Transverse colon (tissue), 4 donors: Measurements from ENCODE around the gene SEMA4A. TPM values are rescaled to one million over a fixed set of nuclear protein-coding genes. Genes with fewer than 3 reads are reported as not detected.
"Not testable (repeated sequence)": the region's sequence is repeated elsewhere in the genome, so short reads cannot be mapped to it uniquely, and the experiment has no call there.

ENCODE experiments used
- DNase-seq: peaks from one replicate; pipeline ENCODE4 v3.0.0-alpha.2; 2019
- H3K27ac ChIP-seq, 4 donors: fragments of 200-600 bp; sonication (generic); 2 replicates each; pipeline ENCODE4 v1.5.1; 2016 to 2018; ENCODE audit warnings: inconsistent platforms in 4 of 4
- H3K27me3 ChIP-seq: fragments of 200-600 bp; sonication (generic); 2 replicates; pipeline ENCODE4 v1.5.1; 2017; ENCODE audit warnings: inconsistent platforms
- H3K36me3 ChIP-seq, 4 donors: fragments of 200-600 bp; sonication (generic); 2 replicates each; pipeline ENCODE4 v1.5.1; 2017 to 2019; ENCODE audit warnings: inconsistent platforms in 4 of 4
- H3K4me1 ChIP-seq, 4 donors: fragments of 200-600 bp; sonication (generic); 2 replicates each; pipeline ENCODE4 v1.5.1; 2017 to 2020; ENCODE audit warnings: inconsistent platforms in 4 of 4
- H3K4me3 ChIP-seq, 4 donors: fragments of 200-600 bp; sonication (generic); 1 replicate in 1 of 4; 2 replicates in 3 of 4; pipeline versions ENCODE4 v1.5.1 to v1.6.1; 2017 to 2019; ENCODE audit warnings: inconsistent platforms in 4 of 4
- H3K9me3 ChIP-seq, 2 donors: fragments of 200-600 bp; sonication (generic); 2 replicates each; pipeline ENCODE4 v1.5.1; 2017 to 2019; ENCODE audit warnings: inconsistent platforms in 2 of 2
- EP300 ChIP-seq: sonication (generic); formaldehyde crosslinking; IDR thresholded peaks from one replicate; pipeline ENCODE4 v1.6.1; 2017; ENCODE audit warnings: antibody characterized with exemption, low read depth
- POLR2A ChIP-seq: fragments of 450-650 bp; IDR thresholded peaks from one replicate; pipeline ENCODE4 v1.6.1; 2016; ENCODE audit warnings: antibody characterized with exemption, mild to moderate bottlenecking, moderate library complexity
- POLR2AphosphoS5 ChIP-seq, 3 donors: sonication (generic); formaldehyde crosslinking; IDR thresholded peaks; one replicate each; pipeline ENCODE4 v1.6.1; 2016; ENCODE audit warnings: antibody characterized with exemption in 3 of 3
- WGBS, 2 donors: methylation state at CpG; one replicate each; pipeline ENCODE4 v1.1.5; 2018; ENCODE audit warnings: low coverage in 1 of 2; 5-methylcytosine and 5-hydroxymethylcytosine counted together
- in situ Hi-C, 4 donors: fragments of 200-750 bp; cut with MboI; loops; one replicate each; pipeline versions ENCODE4 v1.15.0 to v1.15.1; 2017; ENCODE audit warnings: low sequenced_read_pairs in 3 of 4, low pct_ligation_motif_present in 1 of 4, low pct_unique_long_range_greater_than_20kb in 1 of 4
- intact Hi-C: fragments of 100-400 bp; cut with DNase I; formaldehyde crosslinking; loops from one replicate; pipeline ENCODE4 v1.15.1; 2023; ENCODE audit warnings: low total_unique reads
- total RNA-seq, 4 donors: library from RNA; depleted of rRNA; stranded (reverse); fragments of >200 nt; gene quantifications; one replicate each; pipeline ENCODE4 v1.1.0, GENCODE V29; 2016
- TF ChIP-seq, protein P1 (sequence below), 5 experiments: fragments of 200-600 bp in 3 of 5; fragments of 450-650 bp in 2 of 5; sonication (generic) in 3 of 5; IDR thresholded peaks; 1 replicate in 2 of 5; 2 replicates in 3 of 5; pipeline ENCODE4 v1.5.1; 2016 to 2017; ENCODE audit warnings: antibody characterized with exemption in 5 of 5, inconsistent platforms in 3 of 5, mild to moderate bottlenecking in 2 of 5, moderate library complexity in 1 of 5

Gene SEMA4A
- total RNA-seq, 4 donors from 2014 or later: 2.6 to 6.0 (median 4.8) TPM; not detected in 1

DNA sequence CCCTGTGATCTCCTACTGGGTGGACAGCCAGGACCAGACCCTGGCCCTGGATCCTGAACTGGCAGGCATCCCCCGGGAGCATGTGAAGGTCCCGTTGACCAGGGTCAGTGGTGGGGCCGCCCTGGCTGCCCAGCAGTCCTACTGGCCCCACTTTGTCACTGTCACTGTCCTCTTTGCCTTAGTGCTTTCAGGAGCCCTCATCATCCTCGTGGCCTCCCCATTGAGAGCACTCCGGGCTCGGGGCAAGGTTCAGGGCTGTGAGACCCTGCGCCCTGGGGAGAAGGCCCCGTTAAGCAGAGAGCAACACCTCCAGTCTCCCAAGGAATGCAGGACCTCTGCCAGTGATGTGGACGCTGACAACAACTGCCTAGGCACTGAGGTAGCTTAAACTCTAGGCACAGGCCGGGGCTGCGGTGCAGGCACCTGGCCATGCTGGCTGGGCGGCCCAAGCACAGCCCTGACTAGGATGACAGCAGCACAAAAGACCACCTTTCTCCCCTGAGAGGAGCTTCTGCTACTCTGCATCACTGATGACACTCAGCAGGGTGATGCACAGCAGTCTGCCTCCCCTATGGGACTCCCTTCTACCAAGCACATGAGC is 23.3 kb downstream of the SEMA4A start:
- 92% methylated on average over 7 of the region's 12 CpGs; no CpG with 5 or more reads in 1 of the 2 donors for WGBS, 2 donors
- H3K4me3 ChIP-seq: no peak overlapping the region
- TF ChIP-seq, protein P1, sequence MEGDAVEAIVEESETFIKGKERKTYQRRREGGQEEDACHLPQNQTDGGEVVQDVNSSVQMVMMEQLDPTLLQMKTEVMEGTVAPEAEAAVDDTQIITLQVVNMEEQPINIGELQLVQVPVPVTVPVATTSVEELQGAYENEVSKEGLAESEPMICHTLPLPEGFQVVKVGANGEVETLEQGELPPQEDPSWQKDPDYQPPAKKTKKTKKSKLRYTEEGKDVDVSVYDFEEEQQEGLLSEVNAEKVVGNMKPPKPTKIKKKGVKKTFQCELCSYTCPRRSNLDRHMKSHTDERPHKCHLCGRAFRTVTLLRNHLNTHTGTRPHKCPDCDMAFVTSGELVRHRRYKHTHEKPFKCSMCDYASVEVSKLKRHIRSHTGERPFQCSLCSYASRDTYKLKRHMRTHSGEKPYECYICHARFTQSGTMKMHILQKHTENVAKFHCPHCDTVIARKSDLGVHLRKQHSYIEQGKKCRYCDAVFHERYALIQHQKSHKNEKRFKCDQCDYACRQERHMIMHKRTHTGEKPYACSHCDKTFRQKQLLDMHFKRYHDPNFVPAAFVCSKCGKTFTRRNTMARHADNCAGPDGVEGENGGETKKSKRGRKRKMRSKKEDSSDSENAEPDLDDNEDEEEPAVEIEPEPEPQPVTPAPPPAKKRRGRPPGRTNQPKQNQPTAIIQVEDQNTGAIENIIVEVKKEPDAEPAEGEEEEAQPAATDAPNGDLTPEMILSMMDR (IDR thresholded peaks at IDR 0.05): no peak
- TF ChIP-seq POLR2A: no peak
- TF ChIP-seq EP300: no peak
- no peaks in the 10 kb centered on the region for H3K36me3 ChIP-seq
- in situ Hi-C loops (no loop called here), intact Hi-C loops (no loop called here)
- H3K27ac ChIP-seq: no peak overlapping the region
- H3K9me3 ChIP-seq: no peaks in the 10 kb centered on the region
- no peaks in the 10 kb centered on the region for H3K27me3 ChIP-seq
- DNase-seq: no peak
- no peaks in the 10 kb centered on the region for H3K4me1 ChIP-seq

DNA sequence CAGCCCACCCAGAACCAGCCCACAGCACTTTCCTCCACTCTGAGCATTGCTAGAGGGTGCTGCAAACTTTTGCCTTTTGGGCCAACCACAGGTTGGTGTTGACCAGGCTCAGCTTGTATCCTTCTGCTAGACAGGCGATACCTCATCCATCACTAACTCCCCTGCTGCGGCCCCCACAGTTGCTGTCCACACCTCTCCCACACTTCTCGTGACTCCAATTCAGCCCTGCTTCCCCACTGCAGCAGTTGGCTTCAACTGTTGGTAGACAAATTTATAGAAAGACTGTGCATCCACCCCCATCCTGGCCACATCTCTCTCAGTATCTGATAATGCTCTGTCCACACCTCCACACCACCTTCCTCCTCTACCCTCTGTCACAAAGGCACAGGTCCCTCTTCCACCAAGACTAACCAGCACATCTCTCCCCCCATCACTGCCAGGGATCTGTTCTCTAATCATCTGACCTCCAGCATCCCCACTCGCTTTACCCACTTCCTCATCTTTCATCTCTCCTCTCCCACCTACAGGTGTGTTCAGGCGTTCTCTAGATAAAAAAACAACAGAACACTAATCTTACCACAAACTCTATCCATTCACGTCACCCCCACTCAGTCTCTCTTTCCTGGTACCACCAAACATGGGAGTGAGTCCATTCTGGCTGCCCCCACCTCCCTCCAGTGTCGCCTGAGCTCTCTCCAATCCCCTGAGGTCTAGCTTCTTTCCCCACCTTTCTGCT is 24.7 kb downstream of the SEMA4A start:
- TF ChIP-seq POLR2A (no peak), EP300 (no peak), POLR2AphosphoS5 (IDR thresholded peaks at IDR 0.05) (no peak)
- TF ChIP-seq, protein P1 (IDR thresholded peaks at IDR 0.05): no peak
- Histone ChIP-seq H3K36me3 (no peaks in the 10 kb centered on the region), H3K9me3 (no peaks in the 10 kb centered on the region), H3K27me3 (no peaks in the 10 kb centered on the region), H3K27ac (no peak overlapping the region), H3K4me3 (no peak overlapping the region), H3K4me1 (no peaks in the 10 kb centered on the region)
- DNase-seq: no peak
- intact Hi-C loops: no loop called here
- 74 to 77% methylated on average over 4 to 7 of the region's 7 CpGs for WGBS, 2 donors
- in situ Hi-C loops: no loop called here

DNA sequence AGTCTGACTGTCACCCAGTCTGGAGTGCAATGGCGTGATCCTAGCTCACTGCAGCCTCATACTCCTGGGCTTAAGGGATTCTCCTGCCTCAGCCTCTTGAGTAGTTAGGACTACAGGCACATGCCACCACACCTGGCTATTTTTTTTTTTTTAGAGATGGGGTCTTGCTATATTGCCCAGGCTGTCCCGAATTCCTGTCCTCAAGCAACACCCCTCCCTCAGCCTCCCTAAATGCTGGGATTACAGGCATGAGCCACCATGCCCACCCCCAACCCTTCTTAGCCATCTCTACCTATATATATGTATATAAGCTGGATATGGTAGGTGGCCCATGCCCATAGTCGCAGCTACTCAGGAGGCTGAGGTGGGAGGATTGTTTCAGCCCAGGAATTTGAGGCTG is 27.1 kb downstream of the SEMA4A start:
- Histone ChIP-seq H3K36me3 (no peaks in the 10 kb centered on the region), H3K27me3 (no peaks in the 10 kb centered on the region), H3K27ac (no peak overlapping the region), H3K9me3 (no peaks in the 10 kb centered on the region), H3K4me1 (peaks cover 0 to 6% (median 2%) of the 10 kb centered on the region in 4 donors), H3K4me3 (no peak overlapping the region)
- intact Hi-C loops (loop anchor here (10.0 kb wide), 1 partner anchor 1986 kb away; the partner anchor contains the start of gene TPM3), in situ Hi-C loops (no loop called here)
- no peak for DNase-seq
- TF ChIP-seq POLR2A (no peak), EP300 (no peak)
- 93% methylated on average over 3 of the region's 3 CpGs; no CpG with 5 or more reads in 1 of the 2 donors for WGBS, 2 donors

DNA sequence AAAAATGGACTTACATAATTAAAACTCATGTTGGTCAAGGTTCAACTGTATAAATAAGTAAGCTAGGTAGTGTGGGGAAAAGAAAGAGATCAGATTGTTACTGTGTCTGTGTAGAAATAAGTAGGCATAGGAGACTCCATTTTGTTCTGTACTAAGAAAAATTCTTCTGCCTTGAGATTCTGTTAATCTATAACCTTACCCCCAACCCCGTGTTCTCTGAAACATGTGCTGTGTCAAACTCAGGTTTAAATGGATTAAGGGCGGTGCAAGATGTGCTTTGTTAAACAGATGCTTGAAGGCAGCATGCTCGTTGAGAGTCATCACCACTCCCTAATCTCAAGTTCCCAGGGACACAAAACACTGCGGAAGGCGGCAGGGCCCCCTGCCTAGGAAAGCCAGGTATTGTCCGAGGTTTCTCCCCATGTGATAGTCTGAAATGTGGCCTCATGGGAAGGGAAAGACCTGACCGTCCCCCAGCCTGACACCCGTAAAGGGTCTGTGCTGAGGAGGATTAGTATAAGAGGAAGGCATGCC is 28.1 kb downstream of the SEMA4A start:
- H3K36me3 ChIP-seq, H3K4me3 ChIP-seq, H3K27ac ChIP-seq, H3K9me3 ChIP-seq, H3K4me1 ChIP-seq, DNase-seq, in situ Hi-C loops, H3K27me3 ChIP-seq: not testable (repeated sequence)
- WGBS, 2 donors: 41 to 50% methylated on average over 2 to 8 of the region's 8 CpGs
- intact Hi-C loops: loop anchor here (10.0 kb wide), 1 partner anchor 1987 kb away; the partner anchor contains the start of gene TPM3

DNA sequence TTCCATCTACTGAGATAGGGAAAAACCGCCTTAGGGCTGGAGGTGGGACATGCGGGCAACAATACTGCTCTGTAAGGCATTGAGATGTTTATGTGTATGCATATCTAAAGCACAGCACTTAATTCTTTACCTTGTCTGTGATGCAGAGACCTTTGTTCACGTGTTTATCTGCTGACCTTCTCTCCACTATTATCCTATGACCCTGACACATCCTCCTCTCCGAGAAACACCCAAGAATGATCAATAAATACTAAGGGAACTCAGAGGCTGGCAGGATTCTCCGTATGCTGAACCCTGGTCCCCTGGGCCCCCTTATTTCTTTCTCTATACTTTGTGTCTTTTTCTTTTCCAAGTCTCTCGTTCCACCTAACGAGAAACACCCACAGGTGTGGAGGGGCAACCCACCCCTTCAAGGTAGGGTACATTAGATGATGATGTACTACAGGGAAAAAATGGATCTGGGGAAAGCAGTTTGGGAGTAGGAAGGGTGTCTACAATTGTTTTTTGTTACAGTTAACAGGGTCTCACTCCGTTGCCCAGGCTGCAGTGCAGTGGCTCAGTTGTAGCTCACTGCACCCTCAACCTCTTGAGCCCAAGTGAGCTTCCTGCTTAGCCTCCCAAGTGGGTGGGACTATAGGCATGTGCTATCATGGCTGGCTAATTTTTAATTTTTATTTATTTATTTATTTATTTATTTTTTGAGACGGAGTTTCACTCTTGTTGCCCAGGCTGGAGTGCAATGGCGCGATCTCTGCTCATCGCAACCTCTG is 28.8 kb downstream of the SEMA4A start:
- H3K4me1 ChIP-seq, H3K27me3 ChIP-seq, DNase-seq, H3K4me3 ChIP-seq, H3K27ac ChIP-seq, H3K9me3 ChIP-seq, H3K36me3 ChIP-seq, in situ Hi-C loops: not testable (repeated sequence)
- WGBS, 2 donors: 83 to 88% methylated on average over 9 to 12 of the region's 12 CpGs
- intact Hi-C loops: loop anchor here (10.0 kb wide), 1 partner anchor 1987 kb away; the partner anchor contains the start of gene TPM3

DNA sequence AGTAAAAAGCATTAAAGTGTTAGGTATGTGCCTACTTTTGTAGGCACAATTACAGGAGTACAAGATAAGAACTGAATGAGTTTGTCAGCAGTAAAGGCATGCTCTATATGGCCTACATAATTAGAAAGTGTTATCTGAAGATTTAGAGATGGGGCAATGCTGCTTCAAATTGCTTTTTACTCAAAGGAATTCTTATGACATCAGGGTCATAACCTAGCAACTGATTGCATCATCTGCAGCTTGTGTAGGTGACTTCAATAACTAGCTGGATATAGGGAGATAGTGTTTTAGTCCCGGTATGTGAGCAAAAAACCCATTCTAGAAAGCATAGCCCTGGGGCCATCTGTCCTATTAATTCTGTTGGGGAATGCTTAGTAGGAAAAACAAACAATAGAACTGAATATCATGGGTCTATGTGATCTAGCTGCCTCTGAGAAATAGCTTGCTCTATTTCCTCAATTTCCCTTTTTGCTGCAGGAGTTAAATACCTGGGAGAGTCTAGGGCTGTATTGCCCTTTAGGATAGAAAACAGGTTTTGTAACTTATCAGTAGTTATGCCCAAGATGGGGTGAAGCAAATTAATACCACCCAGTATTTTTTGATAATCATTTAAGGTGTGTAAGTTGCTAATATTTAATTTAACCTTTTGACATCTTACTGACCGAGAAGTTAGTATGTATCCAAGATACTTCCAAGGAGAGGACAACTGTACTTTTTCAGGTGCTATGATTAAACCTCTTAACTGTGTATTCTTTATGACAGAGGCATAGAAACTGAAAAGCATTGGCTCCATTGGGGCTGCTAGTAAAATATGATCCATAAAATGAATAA is 33.2 kb downstream of the SEMA4A start:
- intact Hi-C loops: loop anchor here (10.0 kb wide), 1 partner anchor 1992 kb away; the partner anchor contains the start of gene TPM3
- WGBS, 2 donors: 91 to 94% methylated on average over 2 of the region's 2 CpGs
- H3K27ac ChIP-seq, DNase-seq, H3K4me1 ChIP-seq, H3K4me3 ChIP-seq, H3K27me3 ChIP-seq, H3K36me3 ChIP-seq, in situ Hi-C loops, H3K9me3 ChIP-seq: not testable (repeated sequence)

DNA sequence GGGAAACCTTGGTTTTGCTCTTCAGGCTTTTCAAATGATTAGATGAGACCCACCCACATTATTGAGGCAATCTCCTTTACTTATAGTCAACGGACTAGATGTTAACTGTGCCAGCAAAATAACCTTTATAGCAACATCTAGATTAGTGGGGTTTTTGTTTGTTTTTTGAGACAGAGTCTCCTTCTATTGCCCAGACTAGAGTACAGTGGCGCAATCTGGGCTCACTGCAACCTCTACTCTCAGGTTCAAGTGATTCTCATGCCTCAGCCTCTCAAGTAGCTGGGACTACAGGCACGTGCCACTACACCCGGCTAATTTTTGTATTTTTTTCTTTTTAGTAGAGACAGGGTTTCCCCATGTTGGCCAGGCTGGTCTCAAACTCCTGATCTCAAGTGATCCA is 36.9 kb downstream of the SEMA4A start:
- peak overlapping the region in 3 of 4 donors; percentile 9 to 21 (median 19) for H3K27ac ChIP-seq
- intact Hi-C loops, DNase-seq: not testable (repeated sequence)

More for the DNA sequence above, 36.9 kb downstream of the SEMA4A start:
- H3K27me3 ChIP-seq, H3K4me3 ChIP-seq, H3K36me3 ChIP-seq, H3K9me3 ChIP-seq, in situ Hi-C loops: not testable (repeated sequence)
- H3K4me1 ChIP-seq: peaks cover 4 to 17% (median 11%) of the 10 kb centered on the region in 4 donors
- 40 to 58% methylated on average over 1 to 4 of the region's 4 CpGs for WGBS, 2 donors
